NCI-H2029 treated with DMSO at 0.1 percent for 48 hours (cell line): Measurements from ENCODE around the gene LRRC2.
"Not testable (repeated sequence)": the region's sequence is repeated elsewhere in the genome, so short reads cannot be mapped to it uniquely, and the experiment has no call there.

Source experiments
- DNase-seq: peaks from one replicate; lab custom pipeline; 2025; lab: John Stamatoyannopoulos, UW

LRRC2 gene

DNA sequence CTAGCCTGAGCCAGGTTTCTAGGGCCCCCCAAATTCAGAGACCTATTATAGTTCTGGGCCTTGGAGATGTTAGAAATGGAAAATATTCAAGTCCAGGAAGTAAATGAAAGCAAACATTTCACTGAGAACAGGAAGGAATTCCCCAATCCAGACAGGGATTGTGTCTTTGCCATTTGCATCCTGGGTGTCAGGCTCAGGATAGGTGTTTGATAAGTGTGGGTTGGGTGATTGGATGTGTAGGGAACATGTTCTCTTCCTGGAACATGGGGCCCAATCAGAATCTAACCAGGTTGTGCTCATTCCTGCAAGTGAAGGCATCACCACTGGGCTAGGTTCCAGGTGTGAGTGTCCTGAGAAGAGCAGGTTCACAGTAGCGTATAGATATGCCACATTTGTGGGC, 14.6 kb upstream of the LRRC2 start:
- DNase-seq = no peak

DNA sequence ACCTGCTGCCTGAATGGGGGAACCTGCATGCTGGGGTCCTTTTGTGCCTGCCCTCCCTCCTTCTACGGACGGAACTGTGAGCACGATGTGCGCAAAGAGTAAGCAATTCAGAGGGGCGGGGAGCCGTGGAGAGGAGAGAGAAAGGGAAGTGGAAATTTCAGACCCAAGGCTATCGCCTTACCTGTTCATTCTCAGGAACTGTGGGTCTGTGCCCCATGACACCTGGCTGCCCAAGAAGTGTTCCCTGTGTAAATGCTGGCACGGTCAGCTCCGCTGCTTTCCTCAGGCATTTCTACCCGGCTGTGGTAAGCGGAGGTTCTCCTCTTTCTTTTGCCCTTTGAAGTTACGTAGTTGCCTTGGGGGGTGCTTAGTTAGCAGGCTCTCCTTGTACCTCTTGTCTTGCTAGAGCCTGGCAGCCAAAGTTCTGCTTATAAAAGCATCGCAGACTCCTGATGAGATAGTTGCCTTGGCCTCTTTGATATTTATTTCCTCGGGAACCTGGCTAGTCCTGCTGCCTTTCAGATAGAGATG, 13.7 kb upstream of the LRRC2 start:
- DNase-seq = no peak

DNA sequence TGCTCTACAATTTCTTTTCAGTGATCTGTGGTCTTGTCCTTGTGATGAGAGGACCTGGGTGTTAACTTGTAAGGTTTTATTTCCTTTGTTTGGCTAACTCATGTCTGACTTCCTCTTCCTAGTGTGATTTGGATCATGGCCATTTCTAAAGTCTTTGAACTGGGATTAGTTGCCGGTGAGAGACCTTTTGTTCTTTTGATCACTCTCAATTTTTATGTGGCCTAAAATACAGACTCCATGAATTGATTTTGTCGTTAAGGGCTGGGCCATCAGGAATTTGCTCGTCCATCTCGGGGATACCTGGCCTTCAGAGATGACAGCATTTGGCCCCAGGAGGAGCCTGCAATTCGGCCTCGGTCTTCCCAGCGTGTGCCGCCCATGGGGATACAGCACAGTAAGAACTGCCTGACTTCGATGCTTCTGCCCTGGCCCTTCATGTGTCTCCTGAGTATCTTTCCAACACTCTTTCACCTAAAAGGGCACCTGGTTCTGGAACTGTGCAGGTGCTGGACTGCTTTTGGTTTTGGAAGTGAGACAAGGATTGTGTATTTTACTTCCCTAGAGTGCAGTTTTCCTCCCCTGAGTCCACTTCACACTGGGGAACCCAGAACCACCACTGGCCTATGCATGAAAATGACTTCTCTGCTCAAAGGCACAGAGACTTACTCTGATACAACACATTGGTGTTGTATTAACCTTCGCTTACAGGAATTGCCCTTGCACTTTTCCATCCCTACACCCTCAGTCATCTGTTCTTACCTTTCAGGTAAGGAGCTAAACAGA, 13.1 kb upstream of the LRRC2 start:
- DNase-seq = peak; percentile 75

DNA sequence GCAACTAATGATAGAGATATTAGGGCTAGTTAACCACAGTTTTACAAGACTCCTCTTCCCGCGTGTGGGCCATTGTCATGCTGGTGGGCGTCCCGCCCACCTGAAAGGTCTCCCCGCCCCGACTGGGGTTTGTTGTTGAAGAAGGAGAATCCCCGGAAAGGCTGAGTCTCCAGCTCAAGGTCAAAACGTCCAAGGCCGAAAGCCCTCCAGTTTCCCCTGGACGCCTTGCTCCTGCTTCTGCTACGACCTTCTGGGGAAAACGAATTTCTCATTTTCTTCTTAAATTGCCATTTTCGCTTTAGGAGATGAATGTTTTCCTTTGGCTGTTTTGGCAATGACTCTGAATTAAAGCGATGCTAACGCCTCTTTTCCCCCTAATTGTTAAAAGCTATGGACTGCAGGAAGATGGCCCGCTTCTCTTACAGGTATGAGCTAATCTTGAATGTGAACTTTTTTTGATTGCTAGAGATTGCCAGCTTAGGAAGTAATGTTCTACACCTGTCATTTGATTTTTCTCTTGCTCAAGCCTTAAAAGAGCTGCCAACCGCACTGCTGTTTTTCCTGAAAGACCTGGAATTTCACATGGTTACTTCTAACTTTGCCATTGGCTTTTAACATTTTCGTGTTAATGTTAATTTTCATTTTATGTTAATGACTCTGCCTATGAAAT, 11.6 kb upstream of the LRRC2 start:
- not testable (repeated sequence) for DNase-seq

DNA sequence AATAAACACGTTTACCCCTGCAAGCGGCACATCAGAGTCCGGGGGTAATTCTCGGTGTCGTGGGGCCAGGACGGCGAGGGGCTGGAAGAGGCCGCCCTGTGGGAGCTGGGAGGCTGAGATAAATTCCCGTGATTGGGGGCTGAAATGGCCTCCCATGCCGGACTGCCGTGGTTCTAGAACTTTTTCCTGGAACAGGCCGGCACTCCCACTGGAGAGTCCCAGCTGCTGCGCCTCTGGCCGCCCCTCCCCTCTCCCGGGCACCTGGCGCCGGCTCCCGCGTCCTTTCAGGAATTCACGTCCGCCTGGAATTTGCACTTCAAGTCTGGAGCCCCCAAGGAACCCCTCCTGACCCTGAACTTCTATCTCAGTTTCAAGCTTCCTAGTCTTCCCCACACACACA, 10.8 kb upstream of the LRRC2 start:
- no peak for DNase-seq

DNA sequence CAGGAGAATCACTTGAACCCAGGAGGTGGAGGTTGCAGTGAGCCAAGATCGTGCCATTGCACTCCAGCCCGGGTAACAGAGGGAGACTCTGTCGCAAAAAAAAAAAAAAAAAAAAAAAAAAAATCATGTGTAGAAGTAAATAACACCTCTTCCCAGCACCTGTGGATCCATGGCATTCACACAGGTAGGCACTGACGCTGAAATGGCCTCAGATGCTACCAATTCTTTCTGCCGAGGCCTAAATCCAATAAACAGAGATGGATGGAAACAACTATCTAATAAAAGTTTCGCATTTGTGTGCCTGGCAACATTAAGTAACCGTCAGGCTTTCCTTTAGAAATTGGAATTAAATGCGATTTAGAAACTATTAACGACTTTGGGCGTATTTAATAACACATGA, 10.3 kb upstream of the LRRC2 start:
- no peak for DNase-seq

DNA sequence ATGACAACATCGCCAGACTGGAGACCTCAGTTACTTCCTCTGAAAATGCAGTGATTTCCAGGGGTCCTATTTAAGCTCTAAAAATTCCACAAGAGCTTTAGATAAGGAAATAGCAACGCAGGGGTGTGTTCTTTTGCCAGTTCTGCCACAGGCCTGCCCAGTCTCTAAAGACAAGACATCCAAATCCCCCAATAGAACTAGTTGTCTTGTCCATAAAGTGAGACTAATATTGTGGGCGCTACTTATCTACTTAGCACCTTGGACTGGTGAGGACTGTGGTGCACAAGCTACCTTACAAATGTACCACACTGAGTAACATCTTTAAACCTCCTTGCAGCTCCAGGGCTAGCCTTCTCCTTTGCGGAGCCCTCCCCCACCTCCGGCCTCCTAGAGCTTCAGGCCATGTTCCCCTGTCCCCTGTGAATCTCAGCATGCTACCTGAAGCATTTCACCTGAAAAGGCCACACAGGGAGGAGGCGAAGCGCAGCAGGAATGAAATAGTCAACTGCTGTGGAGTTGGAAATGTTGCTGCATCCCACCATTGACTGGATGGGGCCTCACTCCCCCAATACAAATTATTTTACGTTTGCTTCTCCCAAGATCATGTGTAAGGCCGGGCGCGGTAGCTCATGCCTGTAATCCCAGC, 9.6 kb upstream of the LRRC2 start:
- DNase-seq = no peak

DNA sequence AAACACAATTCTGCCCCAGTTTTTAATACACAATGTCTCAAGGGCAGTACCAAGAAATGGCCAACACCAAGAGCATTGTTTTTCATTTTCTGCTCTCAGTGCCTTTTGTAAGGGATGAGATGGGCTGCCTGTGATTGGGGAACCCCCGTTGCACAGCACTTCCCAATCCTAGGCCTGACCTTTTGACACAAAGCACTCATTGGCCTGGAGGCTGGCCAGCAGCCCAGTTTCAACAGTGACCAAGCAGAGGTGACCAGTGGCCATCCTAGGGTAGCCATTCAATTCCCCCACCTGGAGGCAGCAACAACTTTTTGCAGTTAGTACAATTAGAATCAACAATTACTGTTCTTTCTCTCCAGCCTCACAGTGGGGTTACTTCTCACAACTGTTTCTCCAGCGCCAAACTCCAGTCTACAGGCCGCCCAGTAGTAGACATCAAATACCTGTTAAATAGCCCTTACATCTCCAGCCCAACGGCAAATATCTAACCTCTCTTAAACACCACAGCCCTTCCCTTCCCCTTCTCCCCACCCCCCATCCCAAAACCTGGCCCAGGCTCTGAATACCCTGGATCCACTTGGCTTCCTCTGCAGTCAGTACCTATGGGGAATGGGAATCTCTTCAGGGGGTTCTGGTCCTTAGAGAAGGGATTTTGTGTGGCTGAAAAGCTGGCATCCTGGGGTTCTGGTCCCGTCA, 8.9 kb upstream of the LRRC2 start:
- DNase-seq = no peak

DNA sequence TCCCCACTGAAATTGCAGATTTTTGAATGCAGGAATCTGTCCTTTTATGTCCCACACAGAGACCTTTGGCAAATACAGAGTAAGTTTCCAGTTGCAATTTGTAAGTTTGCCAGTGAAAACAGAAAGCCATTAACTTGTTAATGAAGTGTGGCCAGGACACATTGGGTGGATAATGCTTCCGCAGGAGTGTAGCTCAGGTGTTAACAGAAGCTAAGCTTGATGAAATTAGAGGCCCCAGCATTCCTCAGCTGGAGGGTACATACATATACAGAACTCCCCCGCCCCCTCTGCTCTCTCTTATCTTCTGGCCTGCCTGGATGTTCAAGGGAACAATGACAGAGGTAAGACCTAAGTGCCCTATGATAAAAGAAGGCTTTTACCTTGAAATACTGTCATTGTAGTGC, 8.1 kb upstream of the LRRC2 start:
- no peak for DNase-seq

DNA sequence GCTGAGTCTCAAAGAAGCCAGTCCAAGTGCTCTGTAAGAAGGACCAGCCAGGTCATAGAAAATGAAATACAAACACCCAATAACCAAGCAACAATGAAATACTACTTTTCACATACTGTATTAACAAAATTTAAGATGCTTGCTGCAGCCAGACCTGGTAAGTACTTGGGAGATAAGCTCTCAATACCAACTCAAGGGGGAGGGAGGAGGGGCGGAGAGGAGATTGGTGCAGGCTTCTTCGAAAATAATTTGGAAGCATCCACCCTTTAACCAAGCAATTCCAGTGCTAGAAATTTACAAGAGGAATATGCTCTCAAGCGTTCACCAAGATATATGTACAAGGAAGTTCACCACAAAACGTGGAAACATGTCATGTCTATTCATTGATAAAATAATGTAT, 7.6 kb upstream of the LRRC2 start:
- no peak for DNase-seq

DNA sequence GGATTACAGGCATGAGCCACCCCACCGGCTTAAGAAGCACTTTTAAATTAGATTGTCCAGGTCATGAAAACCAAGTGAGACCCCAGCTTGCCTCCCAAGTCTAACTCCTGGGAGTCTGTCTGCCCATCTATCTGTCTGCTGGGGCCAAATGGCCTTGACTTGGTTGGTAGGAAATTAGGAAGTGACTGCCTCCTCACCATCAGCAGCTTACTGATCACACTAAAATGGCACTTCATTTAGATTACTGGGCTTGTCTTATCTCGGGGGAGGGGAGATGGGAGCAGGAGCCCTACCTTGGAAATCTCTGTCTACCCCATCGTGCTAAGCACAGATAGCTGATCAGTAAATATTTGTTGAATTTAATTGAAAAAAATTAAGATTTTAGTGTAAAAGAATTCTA, 5.6 kb upstream of the LRRC2 start:
- no peak for DNase-seq

DNA sequence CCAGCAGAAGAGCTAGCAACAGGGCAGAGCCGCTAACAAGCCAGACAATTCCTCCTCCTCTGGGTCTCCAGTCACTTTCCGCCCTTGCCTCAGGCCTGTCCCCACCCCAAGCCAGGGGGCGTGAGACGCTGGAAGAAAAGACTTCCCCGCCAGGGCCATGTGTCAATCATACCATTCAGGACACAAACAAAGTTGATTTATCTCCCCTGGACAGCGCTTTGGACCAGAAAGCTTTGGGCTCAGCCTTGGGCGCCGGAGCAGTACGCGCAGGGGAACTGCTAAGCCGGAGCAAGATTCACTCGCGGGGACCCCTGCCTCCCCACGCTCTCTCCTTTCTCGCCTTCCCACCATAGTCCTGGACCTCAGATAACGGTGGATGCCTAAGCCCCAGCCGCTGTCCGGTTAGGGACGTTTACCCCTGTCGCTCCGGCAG, 479 bp downstream of the LRRC2 start:
- no peak for DNase-seq

DNA sequence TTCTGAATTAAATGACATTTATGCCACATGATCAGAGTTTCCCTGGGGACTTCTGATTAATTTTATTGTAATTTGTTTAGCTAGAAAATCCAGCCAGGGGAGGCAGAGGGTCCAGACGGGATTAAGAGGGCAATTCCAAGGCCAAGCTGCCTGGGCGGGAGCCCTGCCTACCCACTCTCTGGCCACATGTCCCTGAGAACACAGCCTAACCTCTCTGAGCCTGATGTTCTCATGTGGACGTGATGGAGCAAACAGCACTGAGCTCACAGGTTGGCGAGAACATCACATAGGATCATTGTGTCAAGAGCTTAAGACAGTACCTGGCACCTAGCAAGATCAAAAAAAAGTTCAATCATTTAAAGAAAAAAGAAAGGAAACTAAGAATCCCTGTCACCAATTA, 1.0 kb downstream of the LRRC2 start:
- DNase-seq = no peak

DNA sequence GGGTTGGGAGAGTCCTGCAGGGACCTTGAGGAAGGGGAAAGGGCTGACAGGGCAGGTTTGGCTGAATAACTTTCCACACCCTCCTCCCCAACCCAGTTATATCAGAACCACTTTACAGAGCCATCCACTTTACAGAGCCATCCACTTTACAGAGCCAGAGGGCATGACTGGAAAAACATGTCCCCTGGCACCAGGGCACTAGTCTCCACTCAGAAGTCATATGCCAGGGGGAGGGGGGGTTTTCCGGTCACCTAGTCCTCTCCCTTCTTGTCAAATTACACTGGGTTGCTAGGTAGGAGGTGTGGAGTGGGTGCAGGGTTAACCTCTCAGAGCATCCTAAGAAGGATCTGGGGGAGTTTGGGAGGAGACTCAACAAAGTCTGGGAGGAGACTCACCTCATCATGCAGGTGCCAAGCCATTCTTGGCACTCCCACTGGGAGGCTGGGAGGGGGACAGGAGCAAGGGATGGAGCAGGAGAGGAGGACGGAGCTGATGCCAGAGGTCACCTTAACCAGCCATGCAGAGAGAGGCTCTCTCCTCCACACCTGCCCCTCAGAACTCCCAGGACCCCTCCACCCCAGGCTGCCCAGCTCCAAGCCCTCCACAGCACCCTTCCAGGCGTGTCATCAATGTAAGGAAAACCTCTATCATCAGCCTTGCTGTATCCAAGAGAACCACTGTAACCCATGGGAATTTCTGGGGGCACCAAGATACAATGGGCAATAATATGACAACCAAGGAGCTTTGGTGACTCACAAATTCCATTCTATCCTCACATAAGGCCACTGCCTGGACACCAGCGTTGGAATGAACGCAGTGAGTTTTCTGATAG, 1.7 kb downstream of the LRRC2 start:
- DNase-seq = no peak

DNA sequence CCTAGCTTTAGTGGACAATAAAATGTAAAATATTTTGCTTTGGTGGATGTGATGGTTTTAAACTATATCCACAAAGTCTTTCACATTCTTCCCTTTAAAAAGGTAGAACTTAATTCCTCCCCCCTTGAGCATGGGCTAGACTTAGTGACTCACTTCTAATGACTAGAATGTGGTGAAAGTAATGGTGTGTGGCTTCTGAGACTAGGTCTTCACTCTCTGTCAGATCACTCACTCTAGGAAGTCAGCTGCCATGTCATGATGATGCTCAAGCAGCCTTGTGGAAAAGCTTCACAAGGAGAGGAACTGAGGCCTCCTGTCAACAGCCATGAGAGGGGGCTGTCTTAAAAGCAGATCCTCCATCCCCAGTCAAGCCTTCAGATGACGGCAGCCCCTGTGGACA, 4.2 kb downstream of the LRRC2 start:
- no peak for DNase-seq

DNA sequence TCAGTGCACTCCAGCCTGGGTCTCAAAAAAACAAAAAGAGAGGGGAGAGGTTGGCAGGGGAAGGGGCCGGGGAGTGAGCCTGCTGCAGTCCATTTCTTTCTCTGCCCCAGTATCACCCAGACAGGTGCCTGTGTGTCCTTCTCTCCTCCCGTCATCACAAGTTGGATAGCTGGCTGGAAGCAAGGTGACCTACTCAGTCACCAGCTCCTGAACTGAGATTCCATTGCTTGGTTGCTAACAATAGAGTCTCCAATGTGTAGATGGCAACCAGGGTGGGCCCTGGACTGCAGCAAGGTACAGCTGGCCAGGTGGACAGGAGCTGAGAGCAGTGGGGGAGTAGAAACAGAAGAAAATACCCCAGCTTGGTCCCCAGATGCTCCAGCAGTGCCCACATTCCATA, 4.6 kb downstream of the LRRC2 start:
- no peak for DNase-seq

DNA sequence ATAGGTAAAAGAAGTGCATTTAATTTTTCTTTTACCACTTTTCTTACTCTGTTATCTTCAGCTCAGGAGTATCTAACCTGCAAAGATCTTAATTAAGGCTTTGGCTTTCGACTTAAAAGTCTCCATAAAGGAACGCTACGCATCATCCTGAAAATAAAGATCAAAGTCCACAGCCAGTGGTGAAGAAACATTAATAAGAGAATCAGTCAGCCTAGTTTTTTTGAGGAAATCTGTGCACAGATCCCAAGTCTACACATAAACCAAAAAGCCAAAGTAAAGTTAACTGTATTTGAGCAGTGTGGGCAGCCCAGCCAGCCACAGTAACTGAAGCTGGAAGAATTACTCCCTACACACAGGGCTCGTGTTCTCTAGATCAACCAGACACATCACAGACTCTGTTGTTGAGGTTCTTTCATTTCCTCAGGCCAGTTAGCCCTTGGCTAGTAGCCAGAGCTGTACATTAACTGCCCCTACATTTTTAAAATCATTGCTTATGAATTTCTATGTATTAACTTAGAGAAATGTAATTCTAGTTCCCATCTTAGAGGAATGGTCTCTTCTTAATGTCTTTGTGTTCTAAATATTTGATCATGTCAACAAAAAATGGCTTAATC, 6.9 kb downstream of the LRRC2 start:
- DNase-seq = no peak

DNA sequence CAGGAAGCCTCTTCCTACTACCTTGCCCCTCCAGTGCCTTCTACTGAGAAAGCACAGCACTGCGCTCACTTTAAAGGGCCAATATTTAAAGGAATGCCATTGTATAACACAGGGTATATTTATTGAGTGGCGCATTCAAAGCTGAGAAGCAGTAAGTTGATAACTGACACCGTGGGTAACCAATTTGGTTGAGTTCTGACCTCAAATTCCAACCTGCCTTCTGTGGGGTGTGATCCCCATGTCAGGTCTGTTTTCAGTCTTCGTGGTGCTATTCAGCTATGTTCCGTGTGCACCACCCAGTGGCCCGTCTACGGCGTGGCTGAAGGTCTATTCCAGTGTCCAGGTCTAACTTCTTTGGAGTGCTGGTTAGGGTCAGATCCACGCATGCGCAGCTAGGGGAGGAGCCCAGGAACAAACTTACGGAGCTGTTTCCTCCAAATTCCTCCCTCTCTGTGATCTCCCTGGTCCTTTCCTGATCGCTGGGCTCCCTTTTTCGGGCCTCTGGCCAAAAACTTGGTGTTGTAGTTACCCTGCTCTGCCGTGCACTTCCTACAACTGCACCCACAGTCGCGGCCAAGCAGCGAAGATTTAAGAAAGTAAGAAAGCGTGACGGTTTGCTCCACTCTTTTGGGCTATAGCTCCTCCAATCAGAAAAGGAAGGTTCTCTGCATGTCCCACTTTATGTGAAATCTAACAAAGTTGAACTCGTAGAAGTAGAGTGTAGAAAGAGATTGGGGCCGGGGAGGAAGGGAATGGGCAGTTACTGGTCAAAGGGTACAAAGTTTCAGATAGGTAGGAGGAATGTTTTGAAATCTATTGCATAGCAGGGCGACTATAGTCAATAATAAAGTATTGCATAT, 7.7 kb downstream of the LRRC2 start:
- DNase-seq = peak; percentile 17

DNA sequence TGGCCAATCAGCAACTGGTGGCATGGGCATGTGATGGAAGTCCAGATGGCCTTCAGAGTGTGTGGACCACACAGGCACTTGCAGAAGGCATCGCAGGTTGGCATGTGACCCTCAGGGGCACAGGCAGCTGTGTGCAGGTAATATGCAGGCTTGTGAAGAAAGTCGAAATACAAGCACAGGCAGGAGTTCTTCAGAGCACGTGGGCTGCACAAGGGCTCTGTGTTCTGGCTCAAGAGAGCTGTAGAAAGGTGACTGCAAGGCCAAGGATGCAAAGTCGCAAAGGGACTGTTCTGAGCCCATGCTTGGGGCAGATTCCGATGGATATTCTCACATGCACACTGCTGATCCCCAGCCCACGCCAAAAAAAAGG, 8.3 kb downstream of the LRRC2 start:
- DNase-seq = no peak

DNA sequence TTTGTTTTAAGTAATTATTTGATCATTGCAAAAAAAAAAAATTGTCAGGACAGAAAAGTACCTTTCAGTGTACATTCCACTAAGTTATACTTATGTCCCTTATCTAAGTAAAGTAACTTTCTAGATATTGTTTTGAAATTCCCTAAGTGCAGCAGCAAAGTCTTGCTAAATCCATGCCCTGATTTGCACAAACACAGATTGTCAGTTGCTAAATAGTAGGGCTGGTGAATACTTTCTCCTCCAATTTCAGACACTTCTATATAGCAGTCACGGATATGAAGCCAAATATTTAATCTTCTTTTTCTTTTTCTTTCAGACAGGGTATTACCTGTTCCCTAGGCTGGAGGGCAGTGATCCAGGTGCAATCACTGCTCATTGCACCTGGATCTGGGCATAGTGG, 12.9 kb downstream of the LRRC2 start:
- DNase-seq = no peak
